ENCODE data around the gene ATG9B.

ATG9B gene

DNA sequence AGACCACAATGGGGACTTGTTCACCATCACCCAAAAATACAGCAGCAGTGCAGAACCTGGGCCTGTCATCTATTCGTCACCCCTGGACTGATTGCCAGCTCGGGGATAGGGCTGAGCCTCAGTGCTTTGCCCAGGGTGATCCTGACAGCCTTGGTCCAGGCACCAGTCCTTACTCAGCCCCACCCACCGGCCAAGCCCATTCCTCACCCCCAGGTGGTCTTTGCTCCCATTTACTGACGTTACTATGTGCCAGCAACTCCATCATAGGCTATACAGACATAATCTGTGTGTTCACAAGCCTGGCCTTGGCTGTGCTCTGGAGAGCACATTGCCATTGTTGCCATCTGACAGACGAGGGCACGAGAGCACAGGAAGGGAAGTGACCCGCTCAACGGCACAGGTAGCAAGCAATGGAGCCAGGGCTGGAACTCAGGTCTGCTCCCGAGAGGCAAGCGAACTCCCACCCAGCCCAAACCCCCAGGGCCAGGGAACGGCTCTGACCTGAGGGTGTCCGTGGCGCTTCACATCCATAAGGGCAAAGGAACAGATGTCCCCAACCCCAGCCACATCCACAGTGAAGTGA lies 6.8 kb downstream of the ATG9B start:
- Histone ChIP-seq H3K4me1 (peaks cover 13% of the 10 kb centered on the region; the same call in 1 of the 2 replicates), H3K36me3 (no peaks in the 10 kb centered on the region), H3K4me3 (ENCODE audit: low read depth, low read length) (peak overlapping the region; percentile 69), H3K27me3 (no peaks in the 10 kb centered on the region), H3K9me3 (no peaks in the 10 kb centered on the region)
- TF ChIP-seq, protein P1, sequence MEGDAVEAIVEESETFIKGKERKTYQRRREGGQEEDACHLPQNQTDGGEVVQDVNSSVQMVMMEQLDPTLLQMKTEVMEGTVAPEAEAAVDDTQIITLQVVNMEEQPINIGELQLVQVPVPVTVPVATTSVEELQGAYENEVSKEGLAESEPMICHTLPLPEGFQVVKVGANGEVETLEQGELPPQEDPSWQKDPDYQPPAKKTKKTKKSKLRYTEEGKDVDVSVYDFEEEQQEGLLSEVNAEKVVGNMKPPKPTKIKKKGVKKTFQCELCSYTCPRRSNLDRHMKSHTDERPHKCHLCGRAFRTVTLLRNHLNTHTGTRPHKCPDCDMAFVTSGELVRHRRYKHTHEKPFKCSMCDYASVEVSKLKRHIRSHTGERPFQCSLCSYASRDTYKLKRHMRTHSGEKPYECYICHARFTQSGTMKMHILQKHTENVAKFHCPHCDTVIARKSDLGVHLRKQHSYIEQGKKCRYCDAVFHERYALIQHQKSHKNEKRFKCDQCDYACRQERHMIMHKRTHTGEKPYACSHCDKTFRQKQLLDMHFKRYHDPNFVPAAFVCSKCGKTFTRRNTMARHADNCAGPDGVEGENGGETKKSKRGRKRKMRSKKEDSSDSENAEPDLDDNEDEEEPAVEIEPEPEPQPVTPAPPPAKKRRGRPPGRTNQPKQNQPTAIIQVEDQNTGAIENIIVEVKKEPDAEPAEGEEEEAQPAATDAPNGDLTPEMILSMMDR (IDR thresholded peaks at IDR 0.05; ENCODE audit: low read depth, low read length), result no peak
- no peak for DNase-seq

DNA sequence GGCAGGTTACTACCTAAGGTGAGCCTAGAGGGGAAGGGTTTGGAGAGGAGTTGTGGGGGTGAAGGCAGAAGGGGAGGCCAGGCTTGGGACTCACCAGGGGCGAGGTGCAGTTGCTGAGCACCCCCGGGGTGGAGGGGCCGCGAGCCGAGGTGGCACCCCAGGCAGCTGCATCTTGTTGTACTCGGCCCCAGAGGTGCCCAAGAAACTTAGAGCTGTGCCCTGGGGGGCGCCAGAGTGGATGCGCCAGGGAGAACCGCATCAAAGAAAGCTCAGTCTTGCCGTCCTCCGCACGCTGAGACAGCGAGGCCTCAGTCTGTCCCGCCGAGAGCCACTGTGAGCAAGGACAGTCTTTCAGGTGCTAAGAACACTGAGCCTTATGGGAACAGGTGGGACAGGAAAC lies 7.4 kb downstream of the ATG9B start:
- DNase-seq, result no peak
- Histone ChIP-seq H3K36me3 (no peaks in the 10 kb centered on the region), H3K4me3 (ENCODE audit: low read depth, low read length) (no peak overlapping the region), H3K9me3 (no peaks in the 10 kb centered on the region), H3K27me3 (no peaks in the 10 kb centered on the region), H3K4me1 (peaks cover 13% of the 10 kb centered on the region; the same call in 1 of the 2 replicates)
- TF ChIP-seq, protein P1 (IDR thresholded peaks at IDR 0.05; ENCODE audit: low read depth, low read length), result no peak

DNA sequence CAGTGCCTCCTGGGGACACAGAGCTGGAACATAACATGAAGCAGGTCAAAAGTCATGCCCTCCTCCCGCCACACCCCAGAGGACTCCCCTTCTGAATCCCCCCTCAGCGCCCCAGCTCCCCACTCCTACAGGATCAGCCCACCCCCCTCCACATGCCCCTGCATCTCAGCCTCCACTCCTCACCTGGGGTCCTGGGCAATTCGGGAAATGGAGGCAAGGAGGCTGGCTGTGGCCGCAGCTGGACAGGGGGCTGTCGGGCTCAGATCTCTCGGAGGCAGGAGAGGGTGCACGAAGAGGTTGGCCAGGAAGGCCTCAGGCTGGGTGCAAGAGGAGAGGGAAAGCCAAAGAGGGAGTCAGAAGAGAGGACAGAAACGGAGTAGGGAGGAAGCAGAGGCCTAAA lies 7.8 kb downstream of the ATG9B start:
- H3K36me3 ChIP-seq, result no peaks in the 10 kb centered on the region
- H3K9me3 ChIP-seq, result no peaks in the 10 kb centered on the region
- DNase-seq, result no peak
- peaks cover 13% of the 10 kb centered on the region; the same call in 1 of the 2 replicates for H3K4me1 ChIP-seq
- no peak overlapping the region for H3K4me3 ChIP-seq (ENCODE audit: low read depth, low read length)
- TF ChIP-seq, protein P1 (IDR thresholded peaks at IDR 0.05; ENCODE audit: low read depth, low read length), result no peak
- no peaks in the 10 kb centered on the region for H3K27me3 ChIP-seq

DNA sequence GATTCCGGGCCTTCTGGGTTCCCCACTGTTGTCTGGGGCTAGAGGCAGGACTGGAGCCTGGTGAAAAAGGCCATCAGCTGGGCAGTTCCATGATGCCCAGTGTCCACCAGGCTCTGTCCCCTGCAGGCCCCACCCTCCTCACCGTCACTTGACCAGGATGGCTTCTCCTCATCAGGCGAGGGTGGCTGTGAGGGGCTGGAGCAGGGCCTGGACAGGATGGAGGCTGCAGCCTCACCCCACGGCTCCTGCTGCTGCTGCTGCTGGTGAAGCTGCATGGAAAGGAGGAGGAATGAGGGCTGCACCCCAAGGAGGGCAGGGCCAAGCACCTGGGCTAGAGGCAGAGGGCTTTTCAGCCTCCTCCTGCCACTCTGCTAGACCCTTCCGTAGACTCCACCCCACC lies 8.3 kb downstream of the ATG9B start:
- Histone ChIP-seq H3K27me3 (no peaks in the 10 kb centered on the region), H3K9me3 (no peaks in the 10 kb centered on the region), H3K36me3 (no peaks in the 10 kb centered on the region), H3K4me3 (ENCODE audit: low read depth, low read length) (no peak overlapping the region), H3K4me1 (peaks cover 13% of the 10 kb centered on the region; the same call in 1 of the 2 replicates)
- TF ChIP-seq, protein P1 (IDR thresholded peaks at IDR 0.05; ENCODE audit: low read depth, low read length), result no peak
- no peak for DNase-seq

DNA sequence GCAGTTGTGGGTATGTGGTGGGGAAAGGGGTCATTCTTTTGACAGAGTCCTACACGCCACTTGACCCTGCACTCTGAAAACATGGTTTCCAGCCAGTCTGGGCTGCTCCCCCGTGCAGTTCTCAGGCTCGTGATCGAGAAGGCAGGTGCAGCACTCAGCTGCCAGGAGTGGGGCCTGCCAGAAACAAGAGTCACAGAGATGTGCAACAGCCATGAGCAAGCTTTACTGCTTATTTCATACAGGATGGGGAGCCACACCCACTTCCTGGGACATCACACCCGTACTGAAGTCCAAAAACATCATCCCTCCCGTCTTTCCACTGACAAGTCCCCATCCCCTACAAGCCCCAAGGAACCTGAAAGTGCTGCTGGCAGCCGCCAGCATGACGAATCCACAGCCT lies 9.3 kb downstream of the ATG9B start:
- Histone ChIP-seq H3K27me3 (no peaks in the 10 kb centered on the region), H3K9me3 (no peaks in the 10 kb centered on the region), H3K4me3 (ENCODE audit: low read depth, low read length) (no peak overlapping the region), H3K36me3 (no peaks in the 10 kb centered on the region), H3K4me1 (peaks cover 17% of the 10 kb centered on the region)
- TF ChIP-seq, protein P1 (IDR thresholded peaks at IDR 0.05; ENCODE audit: low read depth, low read length), result no peak
- no peak for DNase-seq

DNA sequence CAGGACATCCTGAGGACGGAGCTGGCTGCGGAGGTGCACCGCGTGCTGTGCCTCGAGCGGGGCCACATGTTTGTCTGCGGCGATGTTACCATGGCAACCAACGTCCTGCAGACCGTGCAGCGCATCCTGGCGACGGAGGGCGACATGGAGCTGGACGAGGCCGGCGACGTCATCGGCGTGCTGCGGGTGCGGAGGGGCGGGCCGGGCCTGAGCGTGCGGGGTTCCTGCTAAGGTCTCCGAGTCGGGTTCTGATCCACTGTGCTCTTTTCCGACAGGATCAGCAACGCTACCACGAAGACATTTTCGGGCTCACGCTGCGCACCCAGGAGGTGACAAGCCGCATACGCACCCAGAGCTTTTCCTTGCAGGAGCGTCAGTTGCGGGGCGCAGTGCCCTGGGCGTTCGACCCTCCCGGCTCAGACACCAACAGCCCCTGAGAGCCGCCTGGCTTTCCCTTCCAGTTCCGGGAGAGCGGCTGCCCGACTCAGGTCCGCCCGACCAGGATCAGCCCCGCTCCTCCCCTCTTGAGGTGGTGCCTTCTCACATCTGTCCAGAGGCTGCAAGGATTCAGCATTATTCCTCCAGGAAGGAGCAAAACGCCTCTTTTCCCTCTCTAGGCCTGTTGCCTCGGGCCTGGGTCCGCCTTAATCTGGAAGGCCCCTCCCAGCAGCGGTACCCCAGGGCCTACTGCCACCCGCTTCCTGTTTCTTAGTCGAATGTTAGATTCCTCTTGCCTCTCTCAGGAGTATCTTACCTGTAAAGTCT lies 10.4 kb downstream of the ATG9B start:
- H3K4me1 ChIP-seq, result peaks cover 17% of the 10 kb centered on the region
- DNase-seq, result peak; percentile 96
- peak overlapping the region; percentile 62 for H3K4me3 ChIP-seq (ENCODE audit: low read depth, low read length)
- no peaks in the 10 kb centered on the region for H3K9me3 ChIP-seq
- TF ChIP-seq, protein P1 (IDR thresholded peaks at IDR 0.05; ENCODE audit: low read depth, low read length), result no peak
- no peaks in the 10 kb centered on the region for H3K36me3 ChIP-seq
- no peaks in the 10 kb centered on the region for H3K27me3 ChIP-seq

Measured in BE2C (cell line).